OCI-LY3 (cell line): ENCODE results near the gene GTF3C2.

Source experiments
- H2AFZ ChIP-seq: fragments of 200-600, 300-600 bp; shearing (Covaris generic); 2 replicates; pipeline ENCODE4 v1.6.0; 2014; ENCODE audit warnings: antibody characterized with exemption, low read depth, low read length
- H3K27ac ChIP-seq: fragments of 200-600, 300-600 bp; sonication (generic); 2 replicates; pipeline ENCODE4 v1.5.1; 2014; ENCODE audit warnings: mild to moderate bottlenecking, low read length, moderate library complexity, mixed read lengths
- H3K27me3 ChIP-seq: fragments of 200-600, 300-600 bp; sonication (generic); 2 replicates; pipeline ENCODE4 v1.6.1; 2014; ENCODE audit warnings: low read depth, low read length, mixed read lengths
- H3K36me3 ChIP-seq: fragments of 200-600, 300-600 bp; sonication (generic); replicated peaks from 2 replicates; pipeline ENCODE3; 2014; ENCODE audit warnings: low read depth, low read length, mixed read lengths
- H3K4me1 ChIP-seq: fragments of 300-600, 200-600 bp; sonication (generic); 2 replicates; pipeline ENCODE4 v1.6.1; 2014; ENCODE audit warnings: low read length, mixed read lengths
- H3K4me2 ChIP-seq: fragments of 200-600, 300-600 bp; sonication (generic); 2 replicates; pipeline ENCODE4 v1.6.1; 2014; ENCODE audit warnings: low read length, mixed read lengths
- H3K4me3 ChIP-seq: fragments of 300-600, 200-600 bp; sonication (generic); 2 replicates; pipeline ENCODE4 v1.5.1; 2014; ENCODE audit warnings: antibody characterized with exemption, mild to moderate bottlenecking, low read length, moderate library complexity
- H3K79me2 ChIP-seq: fragments of 300-600, 200-600 bp; shearing (Covaris generic); 2 replicates; pipeline ENCODE4 v1.6.1; 2014; ENCODE audit warnings: mild to moderate bottlenecking, low read length, mixed read lengths
- H3K9ac ChIP-seq: fragments of 300-600, 200-600 bp; shearing (Covaris generic); 2 replicates; pipeline ENCODE4 v1.6.0; 2014; ENCODE audit warnings: mild to moderate bottlenecking, low read length, moderate library complexity
- H3K9me3 ChIP-seq: fragments of 200-600, 300-600 bp; shearing (Covaris generic); 2 replicates; pipeline ENCODE4 v1.6.1; 2014; ENCODE audit warnings: low read length, mixed read lengths; ENCODE audit not compliant: insufficient read depth
- H4K20me1 ChIP-seq: fragments of 200-600, 300-600 bp; sonication (generic); 2 replicates; pipeline ENCODE4 v1.6.1; 2016; ENCODE audit warnings: low read length, mixed read lengths; ENCODE audit not compliant: insufficient read depth
- CTCF ChIP-seq: fragments of 200-600, 300-600 bp; sonication (generic); IDR thresholded peaks from 2 replicates; pipeline ENCODE4 v1.5.1; 2014; ENCODE audit warnings: antibody characterized with exemption, low read length, low read depth
- EZH2phosphoT487 ChIP-seq: fragments of 200-600 bp; shearing (Covaris generic); IDR thresholded peaks from 2 replicates; pipeline ENCODE4 v1.6.1; 2018; ENCODE audit warnings: antibody characterized with exemption, mixed run types, low read depth

The GTF3C2 gene

DNA sequence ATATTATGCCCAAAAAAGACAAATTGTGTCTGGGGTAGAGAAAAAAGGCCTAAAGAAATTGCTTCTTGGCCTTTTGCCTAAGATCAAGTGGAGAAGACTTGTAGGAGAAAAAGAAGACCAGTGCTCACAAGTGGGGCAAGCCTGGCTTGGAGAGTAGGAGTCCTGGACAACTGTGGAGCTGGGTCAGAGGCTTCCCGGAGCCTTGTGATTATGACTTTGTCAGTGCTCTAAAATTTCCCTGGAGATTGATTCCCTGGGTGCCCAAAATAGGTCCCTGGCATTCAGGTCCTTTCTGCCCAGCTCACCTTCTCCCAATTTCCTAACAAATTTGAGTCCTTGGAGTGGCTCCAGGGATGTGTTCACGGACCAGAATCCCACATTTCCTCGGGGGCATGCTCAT is 75.1 kb downstream of the GTF3C2 start:
- Histone ChIP-seq H2AFZ (no peak overlapping the region), H3K4me3 (no peak overlapping the region), H3K4me1 (peaks cover 9% of the 10 kb centered on the region), H3K4me2 (no peak overlapping the region), H3K9me3 (no peaks in the 10 kb centered on the region), H3K9ac (no peak overlapping the region), H4K20me1 (no peaks in the 10 kb centered on the region), H3K36me3 (no peaks in the 10 kb centered on the region), H3K79me2 (no peaks in the 10 kb centered on the region), H3K27me3 (peaks cover 9% of the 10 kb centered on the region; the same call in 1 of the 2 replicates), H3K27ac (no peak overlapping the region)
- no peak for TF ChIP-seq EZH2phosphoT487
- no peak for TF ChIP-seq CTCF

DNA sequence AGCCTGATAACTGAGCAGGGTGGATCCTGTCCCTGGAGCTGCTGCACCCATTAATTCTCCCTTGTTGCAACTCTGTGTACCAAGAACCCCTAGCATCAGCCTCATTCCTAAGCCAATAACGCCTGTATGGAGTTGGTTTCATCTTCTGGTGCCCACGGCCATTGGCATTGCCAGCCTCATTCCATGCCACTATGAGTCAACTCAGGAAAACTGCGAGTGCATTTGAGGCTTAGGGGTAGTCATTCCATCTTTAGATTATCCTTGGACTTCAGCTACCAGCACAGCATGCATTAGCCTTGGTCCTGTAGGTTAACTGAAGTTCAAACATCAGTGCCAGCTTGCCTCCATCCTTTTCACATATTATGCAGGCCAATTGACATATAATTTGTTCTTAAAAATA is 75.7 kb downstream of the GTF3C2 start:
- H3K27me3 ChIP-seq, result peaks cover 11% of the 10 kb centered on the region; the same call in 1 of the 2 replicates
- H3K4me3 ChIP-seq, result no peak overlapping the region
- TF ChIP-seq EZH2phosphoT487, result no peak
- no peak for TF ChIP-seq CTCF
- H3K79me2 ChIP-seq, result no peaks in the 10 kb centered on the region
- H3K36me3 ChIP-seq, result no peaks in the 10 kb centered on the region
- no peak overlapping the region for H2AFZ ChIP-seq
- H4K20me1 ChIP-seq, result no peaks in the 10 kb centered on the region
- no peaks in the 10 kb centered on the region for H3K9me3 ChIP-seq
- no peak overlapping the region for H3K4me2 ChIP-seq
- H3K27ac ChIP-seq, result no peak overlapping the region
- H3K4me1 ChIP-seq, result peaks cover 9% of the 10 kb centered on the region
- no peak overlapping the region for H3K9ac ChIP-seq

DNA sequence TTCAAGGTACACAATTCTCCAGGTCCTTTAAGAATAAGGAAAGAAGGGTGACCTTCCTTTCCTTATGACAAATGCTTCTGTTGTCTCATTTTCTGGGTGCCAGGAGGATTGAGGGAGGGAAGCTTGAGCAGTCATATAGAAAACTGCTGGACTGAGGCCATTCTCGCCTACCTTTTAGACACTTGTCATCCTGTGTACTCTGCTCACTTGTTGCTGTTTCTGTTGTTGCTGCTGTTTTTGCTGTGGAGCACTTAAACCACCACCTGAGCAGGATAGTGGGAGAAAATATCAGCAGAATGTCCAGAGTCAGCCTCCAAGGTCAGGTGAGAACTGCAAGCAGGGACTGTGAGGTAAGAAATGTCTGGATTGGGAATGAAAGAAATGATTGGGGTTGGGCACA is 78.6 kb downstream of the GTF3C2 start:
- no peak overlapping the region for H3K9ac ChIP-seq
- H3K27ac ChIP-seq, result no peak overlapping the region
- no peaks in the 10 kb centered on the region for H3K36me3 ChIP-seq
- H3K79me2 ChIP-seq, result no peaks in the 10 kb centered on the region
- H2AFZ ChIP-seq, result no peak overlapping the region
- peaks cover 15% of the 10 kb centered on the region; the same call in 1 of the 2 replicates for H3K27me3 ChIP-seq
- no peak overlapping the region for H3K4me3 ChIP-seq
- no peak overlapping the region for H3K4me2 ChIP-seq
- TF ChIP-seq CTCF (no peak), EZH2phosphoT487 (no peak)
- no peaks in the 10 kb centered on the region for H3K9me3 ChIP-seq
- H4K20me1 ChIP-seq, result no peaks in the 10 kb centered on the region
- peaks cover 9% of the 10 kb centered on the region for H3K4me1 ChIP-seq
